Subcutaneous abdominal adipose tissue (tissue), 5 donors: ENCODE data around the gene SRRT.

Source experiments
- H3K27ac ChIP-seq: one replicate; pipeline ENCODE4 v1.7.0; 2013; ENCODE audit warnings: low read depth, mild to moderate bottlenecking, inconsistent platforms, low read length, moderate library complexity
- H3K27me3 ChIP-seq, 5 donors: one replicate each; pipeline ENCODE4 v1.7.0; 2013; ENCODE audit warnings: low read length in 5 of 5, inconsistent platforms in 1 of 5; ENCODE audit not compliant: control insufficient read depth in 5 of 5, insufficient read depth in 4 of 5
- H3K36me3 ChIP-seq, 5 donors: one replicate each; pipeline ENCODE4 v1.7.0; 2013; ENCODE audit warnings: low read length in 5 of 5; ENCODE audit not compliant: control insufficient read depth in 5 of 5, insufficient read depth in 5 of 5
- H3K4me1 ChIP-seq, 5 donors: one replicate each; pipeline ENCODE4 v1.7.0; 2013; ENCODE audit warnings: low read length in 5 of 5, mild to moderate bottlenecking in 3 of 5, moderate library complexity in 1 of 5; ENCODE audit not compliant: control insufficient read depth in 5 of 5, insufficient read depth in 5 of 5
- H3K4me3 ChIP-seq, 5 donors: one replicate each; pipeline ENCODE4 v1.7.0; 2013; ENCODE audit warnings: low read length in 5 of 5, low read depth in 1 of 5
- H3K9ac ChIP-seq, 5 donors: one replicate each; pipeline ENCODE4 v1.7.0; 2013; ENCODE audit warnings: low read length in 5 of 5, mild to moderate bottlenecking in 4 of 5, moderate library complexity in 3 of 5
- H3K9me3 ChIP-seq, 5 donors: one replicate each; pipeline ENCODE4 v1.7.0; 2013; ENCODE audit warnings: low read length in 5 of 5; ENCODE audit not compliant: control insufficient read depth in 5 of 5
- donor health status: healthy.
- donor health status: healthy.
- donor health status: healthy.
- donor health status: healthy.
- donor health status: healthy.

SRRT gene

GRCh38 chr7:100887516-100888290 is 12.8 kb downstream of the SRRT start:
- Histone ChIP-seq H3K4me3 (no peak overlapping the region), H3K9me3 (no peaks in the 10 kb centered on the region), H3K9ac (peak overlapping the region in 3 of 5 donors; percentile 87 to 92 (median 89)), H3K27me3 (peaks cover 0 to 5% (median 4%) of the 10 kb centered on the region in 5 donors), H3K27ac (no peak overlapping the region), H3K36me3 (peaks cover 0 to 61% (median 60%) of the 10 kb centered on the region in 5 donors), H3K4me1 (peaks cover 1 to 42% (median 40%) of the 10 kb centered on the region in 5 donors)

- Histone ChIP-seq H3K4me1 (peaks cover 1 to 42% (median 40%) of the 10 kb centered on the region in 5 donors), H3K27ac (peak overlapping the region; percentile 70), H3K36me3 (peaks cover 0 to 53% (median 52%) of the 10 kb centered on the region in 5 donors), H3K9ac (peak overlapping the region in 3 of 5 donors; percentile 87 to 92 (median 89)), H3K27me3 (peaks cover 0 to 10% (median 10%) of the 10 kb centered on the region in 5 donors), H3K9me3 (no peaks in the 10 kb centered on the region), H3K4me3 (peak overlapping the region; percentile 63 to 80 (median 74))
These were observed 13.5 kb downstream of the SRRT start for GRCh38 chr7:100888291-100888987.

GRCh38 chr7:100888988-100889750 is 14.3 kb downstream of the SRRT start, which contains the start of gene UFSP1:
UFSP1 (minus strand) TSS chr7:100889715; CDS start chr7:100889271, 444 bp downstream.
- Histone ChIP-seq H3K4me3 (peak within 1 kb of the TSS; percentile 72 to 80 (median 75)), H3K27ac (peak within 1 kb of the TSS; percentile 70), H3K27me3 (peaks cover under 1 to 16% (median 13%) of the 10 kb centered on the region in 5 donors), H3K36me3 (peaks cover 0 to 46% (median 45%) of the 10 kb centered on the region in 5 donors), H3K9me3 (no peaks in the 10 kb centered on the region), H3K9ac (peak within 1 kb of the TSS in 4 of 5 donors; percentile 87 to 92 (median 89)), H3K4me1 (peaks cover 1 to 42% (median 40%) of the 10 kb centered on the region in 5 donors)

GRCh38 chr7:100890653-100891567 is 16.0 kb downstream of the SRRT start:
- Histone ChIP-seq H3K9me3 (no peaks in the 10 kb centered on the region), H3K4me3 (peak overlapping the region; percentile 67 to 78 (median 72)), H3K27me3 (peaks cover 4 to 28% (median 20%) of the 10 kb centered on the region in 5 donors), H3K36me3 (peaks cover 0 to 29% (median 28%) of the 10 kb centered on the region in 5 donors), H3K9ac (peak overlapping the region in 3 of 5 donors; percentile 48 to 76 (median 56)), H3K27ac (peak overlapping the region; percentile 50), H3K4me1 (peaks cover 1 to 58% (median 51%) of the 10 kb centered on the region in 5 donors)

GRCh38 chr7:100891568-100892247 is 16.8 kb downstream of the SRRT start:
- Histone ChIP-seq H3K4me1 (peaks cover 1 to 66% (median 59%) of the 10 kb centered on the region in 5 donors), H3K27ac (no peak overlapping the region), H3K27me3 (peaks cover 10 to 36% (median 27%) of the 10 kb centered on the region in 5 donors), H3K9me3 (no peaks in the 10 kb centered on the region), H3K36me3 (peaks cover 0 to 21% (median 20%) of the 10 kb centered on the region in 5 donors), H3K4me3 (no peak overlapping the region), H3K9ac (no peak overlapping the region)

- H3K4me3 ChIP-seq = no peak overlapping the region
- H3K27me3 ChIP-seq = peaks cover 11 to 41% (median 30%) of the 10 kb centered on the region in 5 donors
- peaks cover 0 to 12% (median 10%) of the 10 kb centered on the region in 5 donors for H3K36me3 ChIP-seq
- peaks cover 1 to 64% (median 56%) of the 10 kb centered on the region in 5 donors for H3K4me1 ChIP-seq
- no peaks in the 10 kb centered on the region for H3K9me3 ChIP-seq
- H3K9ac ChIP-seq = no peak overlapping the region
- H3K27ac ChIP-seq = no peak overlapping the region
These were observed 17.7 kb downstream of the SRRT start for GRCh38 chr7:100892364-100893317.

GRCh38 chr7:100893318-100893895 is 18.5 kb downstream of the SRRT start:
- Histone ChIP-seq H3K27me3 (peaks cover 13 to 44% (median 35%) of the 10 kb centered on the region in 5 donors), H3K36me3 (peaks cover 0 to 4% (median 3%) of the 10 kb centered on the region in 5 donors), H3K4me1 (peaks cover 0 to 56% (median 49%) of the 10 kb centered on the region in 5 donors), H3K9ac (no peak overlapping the region), H3K9me3 (no peaks in the 10 kb centered on the region), H3K27ac (no peak overlapping the region), H3K4me3 (no peak overlapping the region)
